ENCODE data around the gene SOHLH2.

The SOHLH2 gene

DNA sequence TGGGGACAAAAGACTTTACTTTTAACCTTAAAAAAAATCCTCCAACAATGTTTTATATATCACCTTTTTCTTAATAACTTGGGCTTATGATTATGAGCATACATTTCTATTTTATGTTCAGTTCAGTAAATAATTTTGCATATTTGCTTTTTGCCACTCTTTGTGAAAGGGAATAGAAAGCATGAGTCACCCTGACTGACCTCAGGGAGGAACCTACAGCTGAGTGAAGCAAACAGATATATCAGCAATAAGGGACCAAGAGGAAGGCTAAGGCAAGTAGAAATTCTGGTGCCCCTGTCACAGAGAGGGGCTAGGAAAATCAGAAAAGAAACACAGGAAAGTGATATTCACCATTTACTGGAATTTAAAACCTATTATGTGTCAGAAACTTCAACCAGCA, 37.2 kb upstream of the SOHLH2 start:
- H3K4me3 ChIP-seq (ENCODE audit: low read depth, low read length), result no peak overlapping the region
- peak; percentile 33 for DNase-seq (ENCODE audit: low read depth)
- TF ChIP-seq, protein P1, sequence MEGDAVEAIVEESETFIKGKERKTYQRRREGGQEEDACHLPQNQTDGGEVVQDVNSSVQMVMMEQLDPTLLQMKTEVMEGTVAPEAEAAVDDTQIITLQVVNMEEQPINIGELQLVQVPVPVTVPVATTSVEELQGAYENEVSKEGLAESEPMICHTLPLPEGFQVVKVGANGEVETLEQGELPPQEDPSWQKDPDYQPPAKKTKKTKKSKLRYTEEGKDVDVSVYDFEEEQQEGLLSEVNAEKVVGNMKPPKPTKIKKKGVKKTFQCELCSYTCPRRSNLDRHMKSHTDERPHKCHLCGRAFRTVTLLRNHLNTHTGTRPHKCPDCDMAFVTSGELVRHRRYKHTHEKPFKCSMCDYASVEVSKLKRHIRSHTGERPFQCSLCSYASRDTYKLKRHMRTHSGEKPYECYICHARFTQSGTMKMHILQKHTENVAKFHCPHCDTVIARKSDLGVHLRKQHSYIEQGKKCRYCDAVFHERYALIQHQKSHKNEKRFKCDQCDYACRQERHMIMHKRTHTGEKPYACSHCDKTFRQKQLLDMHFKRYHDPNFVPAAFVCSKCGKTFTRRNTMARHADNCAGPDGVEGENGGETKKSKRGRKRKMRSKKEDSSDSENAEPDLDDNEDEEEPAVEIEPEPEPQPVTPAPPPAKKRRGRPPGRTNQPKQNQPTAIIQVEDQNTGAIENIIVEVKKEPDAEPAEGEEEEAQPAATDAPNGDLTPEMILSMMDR (IDR thresholded peaks at IDR 0.05; ENCODE audit: low read depth, low read length), result no peak
- TF ChIP-seq POLR2A (IDR thresholded peaks at IDR 0.05; ENCODE audit: extremely low read depth, insufficient read length) (no peak), MYC (IDR thresholded peaks at IDR 0.05; ENCODE audit: low read depth, low read length) (no peak)
- TF ChIP-seq, protein P2, sequence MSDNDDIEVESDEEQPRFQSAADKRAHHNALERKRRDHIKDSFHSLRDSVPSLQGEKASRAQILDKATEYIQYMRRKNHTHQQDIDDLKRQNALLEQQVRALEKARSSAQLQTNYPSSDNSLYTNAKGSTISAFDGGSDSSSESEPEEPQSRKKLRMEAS (IDR thresholded peaks at IDR 0.05; ENCODE audit: low read depth, low read length), result no peak

DNA sequence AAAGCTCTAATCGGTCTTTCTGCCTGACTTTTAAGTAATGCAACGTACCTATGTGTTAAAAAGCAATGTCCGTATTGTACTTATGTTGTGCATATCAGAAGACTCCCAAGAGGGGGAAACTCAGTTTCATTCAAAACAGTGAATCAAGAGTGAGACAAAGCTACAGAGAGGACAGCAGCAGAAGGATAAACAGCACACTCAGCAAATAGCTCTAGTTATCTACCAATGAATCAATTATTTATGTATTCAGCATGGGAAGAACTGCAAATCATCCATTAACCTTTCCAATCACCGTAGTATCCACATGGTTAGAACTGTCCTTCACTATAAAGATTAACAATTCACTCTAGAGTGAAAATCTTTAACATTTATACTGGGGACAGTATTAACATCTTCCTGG, 36.7 kb upstream of the SOHLH2 start:
- DNase-seq (ENCODE audit: low read depth), result no peak
- TF ChIP-seq, protein P2 (IDR thresholded peaks at IDR 0.05; ENCODE audit: low read depth, low read length), result no peak
- TF ChIP-seq MYC (IDR thresholded peaks at IDR 0.05; ENCODE audit: low read depth, low read length) (no peak), POLR2A (IDR thresholded peaks at IDR 0.05; ENCODE audit: extremely low read depth, insufficient read length) (no peak)
- TF ChIP-seq, protein P1 (IDR thresholded peaks at IDR 0.05; ENCODE audit: low read depth, low read length), result no peak
- H3K4me3 ChIP-seq (ENCODE audit: low read depth, low read length), result no peak overlapping the region

DNA sequence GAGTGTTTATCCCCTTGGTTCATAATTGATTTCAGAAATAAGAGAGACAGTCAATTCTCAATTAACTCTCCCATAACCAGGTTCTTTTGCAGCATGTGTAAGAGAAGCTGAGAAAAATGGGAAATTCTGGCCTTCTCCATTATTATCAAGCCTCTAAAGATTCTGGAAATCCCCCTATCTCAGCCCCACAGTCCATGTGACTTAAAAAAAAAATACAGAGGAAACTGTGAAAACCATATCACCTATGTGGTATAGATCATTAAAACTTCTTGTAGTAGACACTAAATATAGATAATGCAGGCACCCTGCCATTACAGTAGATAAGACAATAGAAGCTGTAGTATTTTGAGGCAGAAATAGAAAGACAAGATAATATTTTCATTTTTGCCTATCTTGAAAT, 34.3 kb upstream of the SOHLH2 start:
- TF ChIP-seq, protein P2 (IDR thresholded peaks at IDR 0.05; ENCODE audit: low read depth, low read length), result no peak
- TF ChIP-seq, protein P1 (IDR thresholded peaks at IDR 0.05; ENCODE audit: low read depth, low read length), result no peak
- TF ChIP-seq POLR2A (IDR thresholded peaks at IDR 0.05; ENCODE audit: extremely low read depth, insufficient read length) (no peak), MYC (IDR thresholded peaks at IDR 0.05; ENCODE audit: low read depth, low read length) (no peak)

DNA sequence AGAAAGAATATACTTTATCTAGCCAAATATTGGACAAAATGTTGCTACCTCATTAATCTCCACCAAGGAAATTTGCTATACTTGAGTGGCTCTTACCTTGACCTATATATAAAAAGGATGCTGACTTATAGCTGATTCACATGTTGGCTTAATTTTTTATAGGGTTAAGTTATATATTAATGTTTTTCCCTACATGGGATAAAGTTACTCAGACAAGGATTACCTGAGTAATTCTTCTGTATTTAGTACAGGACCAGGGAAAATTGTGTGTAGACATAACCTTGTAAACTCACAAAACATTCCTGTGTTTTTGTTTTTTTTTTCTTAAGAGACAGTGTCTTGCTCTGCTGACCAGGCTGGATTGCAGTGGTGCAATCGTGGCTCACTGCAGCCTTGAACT, 30.6 kb upstream of the SOHLH2 start:
- no peak overlapping the region for H3K4me3 ChIP-seq (ENCODE audit: low read depth, low read length)
- TF ChIP-seq, protein P2 (IDR thresholded peaks at IDR 0.05; ENCODE audit: low read depth, low read length), result no peak
- no peak for TF ChIP-seq MYC (IDR thresholded peaks at IDR 0.05; ENCODE audit: low read depth, low read length)
- TF ChIP-seq POLR2A (IDR thresholded peaks at IDR 0.05; ENCODE audit: extremely low read depth, insufficient read length), result no peak
- TF ChIP-seq, protein P1 (IDR thresholded peaks at IDR 0.05; ENCODE audit: low read depth, low read length), result no peak
- DNase-seq (ENCODE audit: low read depth), result no peak

More for the DNA sequence above, 34.3 kb upstream of the SOHLH2 start:
- DNase-seq (ENCODE audit: low read depth), result no peak
- H3K4me3 ChIP-seq (ENCODE audit: low read depth, low read length), result no peak overlapping the region

DNA sequence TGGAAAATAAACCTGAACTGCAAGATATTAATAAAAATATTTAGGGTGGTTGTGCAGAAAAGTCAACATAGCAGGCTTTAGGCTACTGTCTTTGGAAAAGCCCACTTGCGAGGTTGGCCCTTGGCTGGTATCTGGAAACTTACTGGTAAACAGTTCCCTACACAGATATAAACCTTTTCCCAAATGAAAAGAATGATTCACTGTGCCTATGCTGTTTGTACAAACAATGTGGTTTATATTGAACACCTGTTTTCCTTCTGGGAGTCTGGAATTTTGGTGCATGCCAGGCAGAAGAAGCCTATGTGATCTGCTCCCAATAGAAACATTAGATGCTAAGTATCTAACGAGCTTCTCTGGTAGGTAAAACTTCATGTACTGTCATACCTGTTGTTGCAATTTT, 29.7 kb upstream of the SOHLH2 start:
- no peak for DNase-seq (ENCODE audit: low read depth)
- TF ChIP-seq POLR2A (IDR thresholded peaks at IDR 0.05; ENCODE audit: extremely low read depth, insufficient read length), result no peak
- TF ChIP-seq MYC (IDR thresholded peaks at IDR 0.05; ENCODE audit: low read depth, low read length), result no peak
- TF ChIP-seq, protein P1 (IDR thresholded peaks at IDR 0.05; ENCODE audit: low read depth, low read length), result no peak
- no peak overlapping the region for H3K4me3 ChIP-seq (ENCODE audit: low read depth, low read length)

DNA sequence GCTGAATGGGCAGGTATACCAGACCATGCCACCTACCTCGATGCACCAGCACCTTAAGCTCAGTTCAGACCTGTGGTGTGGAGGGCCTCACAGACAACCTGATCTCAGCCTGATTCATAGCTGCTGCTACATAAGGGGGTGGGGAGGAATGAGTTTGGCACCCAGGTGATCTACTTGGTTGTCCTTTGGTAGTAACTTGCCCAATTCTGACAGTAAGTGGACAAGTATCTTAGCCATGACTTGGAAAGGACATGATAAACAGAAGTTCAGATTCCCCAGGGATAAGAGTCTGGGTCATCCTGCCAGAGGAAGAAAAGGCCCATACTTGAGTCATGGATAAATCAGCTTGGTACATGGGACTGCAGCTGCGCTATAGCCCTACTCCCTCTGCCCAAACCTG, 28.4 kb upstream of the SOHLH2 start:
- no peak for DNase-seq (ENCODE audit: low read depth)
- no peak overlapping the region for H3K4me3 ChIP-seq (ENCODE audit: low read depth, low read length)
- TF ChIP-seq, protein P1 (IDR thresholded peaks at IDR 0.05; ENCODE audit: low read depth, low read length), result no peak
- no peak for TF ChIP-seq MYC (IDR thresholded peaks at IDR 0.05; ENCODE audit: low read depth, low read length)
- TF ChIP-seq, protein P2 (IDR thresholded peaks at IDR 0.05; ENCODE audit: low read depth, low read length), result no peak
- no peak for TF ChIP-seq POLR2A (IDR thresholded peaks at IDR 0.05; ENCODE audit: extremely low read depth, insufficient read length)
